GM18951 (cell line): ENCODE data around the gene ROR2.
"Not testable (repeated sequence)": the region's sequence is repeated elsewhere in the genome, so short reads cannot be mapped to it uniquely, and the experiment has no call there.

ENCODE experiments used
- POLR2A ChIP-seq: IDR thresholded peaks from 4 replicates; pipeline ENCODE4 v1.6.1; 2011; ENCODE audit warnings: mild to moderate bottlenecking; ENCODE audit not compliant: insufficient read length, insufficient read depth; ENCODE audit errors: extremely low read depth
- in situ Hi-C: fragments of 300-500 bp; cut with MboI; formaldehyde crosslinking; loops from one replicate; pipeline ENCODE4 v1.12.0; 2022; ENCODE audit warnings: low sequenced_read_pairs, mixed read lengths, inconsistent platforms; ENCODE audit not compliant: unreplicated experiment

The ROR2 gene

GRCh38 chr9:91795598-91796241 is 154.3 kb downstream of the ROR2 start:
- TF ChIP-seq POLR2A, result no peak
- in situ Hi-C loops, result no loop called here

GRCh38 chr9:91793371-91793770 is 156.7 kb downstream of the ROR2 start:
- in situ Hi-C loops, result not testable (repeated sequence)

GRCh38 chr9:91790917-91791316 is 159.1 kb downstream of the ROR2 start:
- TF ChIP-seq POLR2A, result no peak
- in situ Hi-C loops, result no loop called here

GRCh38 chr9:91789941-91790340 is 160.1 kb downstream of the ROR2 start:
- no peak for TF ChIP-seq POLR2A
- in situ Hi-C loops, result no loop called here

- in situ Hi-C loops, result no loop called here
- no peak for TF ChIP-seq POLR2A
Measured at GRCh38 chr9:91787931-91788330, 162.1 kb downstream of the ROR2 start.

GRCh38 chr9:91786132-91786896 is 163.7 kb downstream of the ROR2 start:
- in situ Hi-C loops, result no loop called here
- TF ChIP-seq POLR2A, result no peak

- in situ Hi-C loops, result no loop called here
Measured at GRCh38 chr9:91785447-91785842, 164.6 kb downstream of the ROR2 start.

GRCh38 chr9:91784673-91785446 is 165.2 kb downstream of the ROR2 start:
- no peak for TF ChIP-seq POLR2A
- in situ Hi-C loops, result no loop called here

More at GRCh38 chr9:91785447-91785842, 164.6 kb downstream of the ROR2 start:
- TF ChIP-seq POLR2A, result no peak

GRCh38 chr9:91783876-91784672 is 166.0 kb downstream of the ROR2 start:
- TF ChIP-seq POLR2A, result no peak
- in situ Hi-C loops, result no loop called here

GRCh38 chr9:91783411-91783810 is 166.6 kb downstream of the ROR2 start:
- no peak for TF ChIP-seq POLR2A
- in situ Hi-C loops, result no loop called here

GRCh38 chr9:91782708-91783214 is 167.3 kb downstream of the ROR2 start:
- TF ChIP-seq POLR2A, result no peak
- in situ Hi-C loops, result no loop called here

- no peak for TF ChIP-seq POLR2A
- in situ Hi-C loops, result no loop called here
Measured at GRCh38 chr9:91781906-91782305, 168.1 kb downstream of the ROR2 start.

- TF ChIP-seq POLR2A, result no peak
- in situ Hi-C loops, result no loop called here
Measured at GRCh38 chr9:91781116-91781515, 168.9 kb downstream of the ROR2 start.
